Rectal smooth muscle tissue (tissue), 1 donor: ENCODE measurements around the gene CORIN.
"Not testable (repeated sequence)": the region's sequence is repeated elsewhere in the genome, so short reads cannot be mapped to it uniquely, and the experiment has no call there.

ENCODE experiments used
- H3K27ac ChIP-seq: one replicate; pipeline ENCODE4 v1.7.0; 2013; ENCODE audit warnings: low read depth, low read length, inconsistent platforms
- H3K27me3 ChIP-seq: one replicate; pipeline ENCODE4 v1.7.0; 2013; ENCODE audit warnings: low read length; ENCODE audit not compliant: control insufficient read depth, insufficient read depth
- H3K36me3 ChIP-seq: one replicate; pipeline ENCODE4 v1.7.0; 2013; ENCODE audit warnings: low read length; ENCODE audit not compliant: control insufficient read depth, insufficient read depth
- H3K4me1 ChIP-seq: one replicate; pipeline ENCODE4 v1.7.0; 2013; ENCODE audit warnings: low read length; ENCODE audit not compliant: control insufficient read depth, insufficient read depth
- H3K4me3 ChIP-seq: one replicate; pipeline ENCODE4 v1.7.0; 2013; ENCODE audit warnings: low read length
- H3K9ac ChIP-seq: one replicate; pipeline ENCODE4 v1.7.0; 2013; ENCODE audit warnings: low read length

Gene CORIN

GRCh38 chr4:47711646-47712045, 126.2 kb downstream of the CORIN start:
- Histone ChIP-seq H3K9ac (no peak overlapping the region), H3K27ac (no peak overlapping the region), H3K27me3 (no peaks in the 10 kb centered on the region), H3K4me3 (no peak overlapping the region), H3K36me3 (no peaks in the 10 kb centered on the region), H3K4me1 (no peaks in the 10 kb centered on the region)

- no peak overlapping the region for H3K4me3 ChIP-seq
- H3K36me3 ChIP-seq = no peaks in the 10 kb centered on the region
- H3K4me1 ChIP-seq = no peaks in the 10 kb centered on the region
- no peak overlapping the region for H3K9ac ChIP-seq
- no peaks in the 10 kb centered on the region for H3K27me3 ChIP-seq
- H3K27ac ChIP-seq = no peak overlapping the region
Observed at GRCh38 chr4:47711183-47711582, 126.7 kb downstream of the CORIN start.

GRCh38 chr4:47706352-47706751, 131.5 kb downstream of the CORIN start:
- not testable (repeated sequence) for H3K4me3 ChIP-seq, H3K27ac ChIP-seq, H3K9ac ChIP-seq, H3K27me3 ChIP-seq, H3K36me3 ChIP-seq, H3K4me1 ChIP-seq

- Histone ChIP-seq H3K36me3 (no peaks in the 10 kb centered on the region), H3K27ac (no peak overlapping the region), H3K9ac (no peak overlapping the region), H3K4me3 (no peak overlapping the region), H3K4me1 (no peaks in the 10 kb centered on the region), H3K27me3 (no peaks in the 10 kb centered on the region)
Observed at GRCh38 chr4:47705326-47705981, 132.4 kb downstream of the CORIN start.

GRCh38 chr4:47704693-47705325, 133.1 kb downstream of the CORIN start:
- Histone ChIP-seq H3K9ac (no peak overlapping the region), H3K4me1 (no peaks in the 10 kb centered on the region), H3K36me3 (no peaks in the 10 kb centered on the region), H3K27me3 (no peaks in the 10 kb centered on the region), H3K27ac (no peak overlapping the region), H3K4me3 (no peak overlapping the region)

- H3K27me3 ChIP-seq = no peaks in the 10 kb centered on the region
- H3K9ac ChIP-seq = no peak overlapping the region
- H3K4me3 ChIP-seq = no peak overlapping the region
- H3K4me1 ChIP-seq = no peaks in the 10 kb centered on the region
- no peaks in the 10 kb centered on the region for H3K36me3 ChIP-seq
- H3K27ac ChIP-seq = no peak overlapping the region
Observed at GRCh38 chr4:47703956-47704355, 133.9 kb downstream of the CORIN start.

GRCh38 chr4:47703008-47703407, 134.9 kb downstream of the CORIN start:
- no peak overlapping the region for H3K4me3 ChIP-seq
- no peak overlapping the region for H3K27ac ChIP-seq

GRCh38 chr4:47701286-47701685, 136.6 kb downstream of the CORIN start:
- H3K4me3 ChIP-seq = no peak overlapping the region
- no peaks in the 10 kb centered on the region for H3K36me3 ChIP-seq
- H3K27me3 ChIP-seq = no peaks in the 10 kb centered on the region
- H3K27ac ChIP-seq = no peak overlapping the region
- H3K4me1 ChIP-seq = no peaks in the 10 kb centered on the region
- no peak overlapping the region for H3K9ac ChIP-seq

More at GRCh38 chr4:47703008-47703407, 134.9 kb downstream of the CORIN start:
- Histone ChIP-seq H3K4me1 (no peaks in the 10 kb centered on the region), H3K36me3 (no peaks in the 10 kb centered on the region), H3K9ac (no peak overlapping the region), H3K27me3 (no peaks in the 10 kb centered on the region)

- H3K4me3 ChIP-seq = no peak overlapping the region
- no peak overlapping the region for H3K27ac ChIP-seq
- H3K27me3 ChIP-seq = no peaks in the 10 kb centered on the region
- no peaks in the 10 kb centered on the region for H3K36me3 ChIP-seq
- H3K4me1 ChIP-seq = no peaks in the 10 kb centered on the region
- no peak overlapping the region for H3K9ac ChIP-seq
Observed at GRCh38 chr4:47698837-47699236, 139.0 kb downstream of the CORIN start.

- no peak overlapping the region for H3K27ac ChIP-seq
- no peaks in the 10 kb centered on the region for H3K27me3 ChIP-seq
- H3K36me3 ChIP-seq = no peaks in the 10 kb centered on the region
- no peak overlapping the region for H3K4me3 ChIP-seq
- no peak overlapping the region for H3K9ac ChIP-seq
- no peaks in the 10 kb centered on the region for H3K4me1 ChIP-seq
Observed at GRCh38 chr4:47696823-47697222, 141.0 kb downstream of the CORIN start.

- Histone ChIP-seq H3K4me1 (no peaks in the 10 kb centered on the region), H3K27me3 (no peaks in the 10 kb centered on the region), H3K9ac (no peak overlapping the region), H3K27ac (no peak overlapping the region), H3K4me3 (no peak overlapping the region), H3K36me3 (no peaks in the 10 kb centered on the region)
Observed at GRCh38 chr4:47695260-47695659, 142.6 kb downstream of the CORIN start.

- H3K27ac ChIP-seq = no peak overlapping the region
Observed at GRCh38 chr4:47694322-47694721, 143.5 kb downstream of the CORIN start.

GRCh38 chr4:47692691-47693090, 145.2 kb downstream of the CORIN start:
- Histone ChIP-seq H3K9ac (no peak overlapping the region), H3K27me3 (no peaks in the 10 kb centered on the region), H3K4me3 (no peak overlapping the region), H3K27ac (no peak overlapping the region), H3K36me3 (no peaks in the 10 kb centered on the region), H3K4me1 (no peaks in the 10 kb centered on the region)

More at GRCh38 chr4:47694322-47694721, 143.5 kb downstream of the CORIN start:
- Histone ChIP-seq H3K4me1 (no peaks in the 10 kb centered on the region), H3K9ac (no peak overlapping the region), H3K27me3 (no peaks in the 10 kb centered on the region), H3K4me3 (no peak overlapping the region), H3K36me3 (no peaks in the 10 kb centered on the region)
